KMS-11 (cell line): ENCODE measurements around the gene RGL4.
"Not testable (repeated sequence)": the region's sequence is repeated elsewhere in the genome, so short reads cannot be mapped to it uniquely, and the experiment has no call there.

Experiments used
- H2AFZ ChIP-seq: fragments of 200-600 bp; sonication (generic); 2 replicates; pipeline ENCODE4 v1.6.1; 2016; ENCODE audit warnings: antibody characterized with exemption, mixed run types, low read depth
- H3K27ac ChIP-seq: fragments of 200-600 bp; sonication (generic); 2 replicates; pipeline ENCODE4 v1.6.1; 2016; ENCODE audit warnings: mild to moderate bottlenecking, mixed run types
- H3K27me3 ChIP-seq: fragments of 200-600 bp; sonication (generic); 2 replicates; pipeline ENCODE4 v1.6.1; 2017; ENCODE audit warnings: mild to moderate bottlenecking, low read depth, mixed run types, moderate library complexity; ENCODE audit not compliant: insufficient read depth
- H3K36me3 ChIP-seq: fragments of 200-600 bp; sonication (generic); 2 replicates; pipeline ENCODE4 v1.6.1; 2017; ENCODE audit warnings: mild to moderate bottlenecking, mixed run types; ENCODE audit not compliant: insufficient read depth
- H3K4me1 ChIP-seq: fragments of 200-600 bp; sonication (generic); 2 replicates; pipeline ENCODE4 v1.6.1; 2016; ENCODE audit warnings: mild to moderate bottlenecking, low read depth, mixed run types; ENCODE audit not compliant: poor library complexity, severe bottlenecking
- H3K4me2 ChIP-seq: fragments of 200-600 bp; sonication (generic); 2 replicates; pipeline ENCODE4 v1.7.0; 2016; ENCODE audit warnings: mild to moderate bottlenecking, mixed run types
- H3K4me3 ChIP-seq: fragments of 200-600 bp; sonication (generic); IDR thresholded peaks from 2 replicates; pipeline ENCODE4 v1.6.1; 2017; ENCODE audit warnings: low read depth, low read length, mixed read lengths; ENCODE audit not compliant: insufficient read depth
- H3K79me2 ChIP-seq: fragments of 200-600 bp; sonication (generic); 2 replicates; pipeline ENCODE4 v1.6.1; 2016; ENCODE audit warnings: low read depth, mixed run types; ENCODE audit not compliant: insufficient read depth
- H3K9ac ChIP-seq: fragments of 200-600 bp; sonication (generic); 2 replicates; pipeline ENCODE4 v1.6.1; 2016; ENCODE audit warnings: mild to moderate bottlenecking, mixed run types
- H4K20me1 ChIP-seq: fragments of 200-600 bp; sonication (generic); 2 replicates; pipeline ENCODE4 v1.6.1; 2016; ENCODE audit warnings: mild to moderate bottlenecking, mixed run types; ENCODE audit not compliant: insufficient read depth
- CTCF ChIP-seq: fragments of 200-600 bp; sonication (generic); conservative IDR thresholded peaks from 2 replicates; pipeline ENCODE4 v1.6.1; 2017; ENCODE audit warnings: low read depth, mild to moderate bottlenecking, antibody characterized with exemption, low read length, moderate library complexity, mixed read lengths

Gene RGL4

GRCh38 chr22:23675502-23676415 is 15.1 kb upstream of the RGL4 start:
- no peak overlapping the region for H3K4me2 ChIP-seq
- peaks cover 7% of the 10 kb centered on the region for H3K4me1 ChIP-seq
- no peak overlapping the region for H3K4me3 ChIP-seq
- TF ChIP-seq CTCF = no peak
- H3K9ac ChIP-seq = no peak overlapping the region
- no peaks in the 10 kb centered on the region for H3K27me3 ChIP-seq
- H2AFZ ChIP-seq = no peak overlapping the region
- H3K79me2 ChIP-seq = no peaks in the 10 kb centered on the region
- H3K36me3 ChIP-seq = no peaks in the 10 kb centered on the region
- H4K20me1 ChIP-seq = no peaks in the 10 kb centered on the region
- H3K27ac ChIP-seq = no peak overlapping the region

GRCh38 chr22:23676841-23677700 is 13.7 kb upstream of the RGL4 start:
- H3K4me1 ChIP-seq, H3K27ac ChIP-seq, H3K27me3 ChIP-seq, H3K4me2 ChIP-seq, H3K9ac ChIP-seq, H3K36me3 ChIP-seq, H2AFZ ChIP-seq, H3K4me3 ChIP-seq, H4K20me1 ChIP-seq, H3K79me2 ChIP-seq: not testable (repeated sequence)

GRCh38 chr22:23677701-23677995 is 13.2 kb upstream of the RGL4 start:
- no peak overlapping the region for H3K4me2 ChIP-seq
- TF ChIP-seq CTCF = no peak

GRCh38 chr22:23678133-23678532 is 12.7 kb upstream of the RGL4 start:
- H3K36me3 ChIP-seq = no peaks in the 10 kb centered on the region
- no peak overlapping the region for H3K27ac ChIP-seq
- H3K27me3 ChIP-seq = no peaks in the 10 kb centered on the region
- H3K79me2 ChIP-seq = no peaks in the 10 kb centered on the region
- no peak overlapping the region for H3K4me3 ChIP-seq
- no peak overlapping the region for H2AFZ ChIP-seq
- no peak overlapping the region for H3K9ac ChIP-seq
- no peak for TF ChIP-seq CTCF
- peaks cover under 1% of the 10 kb centered on the region for H3K4me1 ChIP-seq
- no peak overlapping the region for H3K4me2 ChIP-seq
- H4K20me1 ChIP-seq = no peaks in the 10 kb centered on the region

More at GRCh38 chr22:23677701-23677995, 13.2 kb upstream of the RGL4 start:
- Histone ChIP-seq H3K27ac (no peak overlapping the region), H3K36me3 (no peaks in the 10 kb centered on the region), H3K4me1 (peaks cover 5% of the 10 kb centered on the region), H3K9ac (no peak overlapping the region), H3K79me2 (no peaks in the 10 kb centered on the region), H3K27me3 (no peaks in the 10 kb centered on the region), H3K4me3 (no peak overlapping the region), H4K20me1 (no peaks in the 10 kb centered on the region), H2AFZ (no peak overlapping the region)
